GM23338 (cell line): ENCODE results near the gene CYP24A1. TPM values are rescaled to one million over a fixed set of nuclear protein-coding genes. Genes with fewer than 3 reads are reported as not detected.

Experiments
- ATAC-seq: fragments of 200-7000 bp; cut with Tn5 transposase; 3 replicates; pipeline ENCODE4 v1.9.1; 2020
- DNase-seq: peaks from one replicate; pipeline ENCODE4 v3.0.0-alpha.2; 2015; ENCODE audit warnings: low spot score
- H2AFZ ChIP-seq: fragments of 200-600 bp; sonication (generic); 2 replicates; pipeline ENCODE4 v1.8.0; 2016; ENCODE audit warnings: antibody characterized with exemption, mild to moderate bottlenecking, moderate library complexity
- H3F3A ChIP-seq: fragments of 200-600 bp; sonication (generic); replicated peaks from 2 replicates; pipeline ENCODE4 v1.8.0; 2017; ENCODE audit warnings: antibody characterized with exemption, mixed run types, low read depth
- H3K27ac ChIP-seq: fragments of 200-600 bp; sonication (generic); 2 replicates; pipeline ENCODE4 v1.6.1; 2016; ENCODE audit warnings: low read depth
- H3K27me3 ChIP-seq: fragments of 200-600 bp; sonication (generic); 2 replicates; pipeline ENCODE4 v1.8.0; 2016; ENCODE audit warnings: mild to moderate bottlenecking, mixed run types, moderate library complexity; ENCODE audit not compliant: insufficient read depth
- H3K36me3 ChIP-seq: fragments of 200-600 bp; sonication (generic); 2 replicates; pipeline ENCODE4 v1.8.0; 2016; ENCODE audit warnings: mild to moderate bottlenecking; ENCODE audit not compliant: insufficient read depth
- H3K4me1 ChIP-seq: fragments of 200-600 bp; sonication (generic); 2 replicates; pipeline ENCODE4 v1.8.0; 2016; ENCODE audit warnings: mild to moderate bottlenecking, moderate library complexity; ENCODE audit not compliant: insufficient read depth
- H3K4me2 ChIP-seq: fragments of 200-600 bp; sonication (generic); 2 replicates; pipeline ENCODE4 v1.7.1; 2017; ENCODE audit warnings: mixed run types
- H3K4me3 ChIP-seq: fragments of 200-600 bp; sonication (generic); 2 replicates; pipeline ENCODE4 v1.6.1; 2016; ENCODE audit warnings: mixed run types
- H3K79me2 ChIP-seq: fragments of 200-600 bp; sonication (generic); replicated peaks from 2 replicates; pipeline ENCODE4 v1.8.0; 2017; ENCODE audit warnings: mild to moderate bottlenecking; ENCODE audit not compliant: insufficient read depth
- H3K9me2 ChIP-seq: fragments of 200-600 bp; sonication (generic); 2 replicates; pipeline ENCODE4 v1.8.0; 2017; ENCODE audit not compliant: insufficient read depth
- H4K20me1 ChIP-seq: fragments of 200-600 bp; sonication (generic); replicated peaks from 2 replicates; pipeline ENCODE4 v1.8.0; 2017; ENCODE audit warnings: mild to moderate bottlenecking; ENCODE audit not compliant: insufficient read depth
- H3K27ac Mint-ChIP-seq: 2 replicates; pipeline ENCODE4 v1.8.0; 2020; ENCODE audit warnings: inconsistent platforms, mild to moderate bottlenecking, moderate library complexity, mixed read lengths
- H3K27me3 Mint-ChIP-seq: 3 replicates; pipeline ENCODE4 v1.8.0; 2022; ENCODE audit warnings: low read depth, mild to moderate bottlenecking, moderate library complexity, mixed read lengths, inconsistent platforms; ENCODE audit not compliant: insufficient read depth, poor library complexity
- H3K36me3 Mint-ChIP-seq: 3 replicates; pipeline ENCODE4 v1.8.0; 2021; ENCODE audit warnings: low read depth, mild to moderate bottlenecking, inconsistent platforms, moderate library complexity, mixed read lengths
- H3K4me1 Mint-ChIP-seq: 3 replicates; pipeline ENCODE4 v1.8.0; 2020; ENCODE audit warnings: mild to moderate bottlenecking, inconsistent platforms, mixed read lengths
- H3K4me3 Mint-ChIP-seq: 3 replicates; pipeline ENCODE4 v1.8.0; 2021; ENCODE audit warnings: moderate library complexity, mild to moderate bottlenecking, inconsistent platforms, mixed read lengths
- H3K9me3 Mint-ChIP-seq: 3 replicates; pipeline ENCODE4 v1.8.0; 2020; ENCODE audit warnings: moderate library complexity, mild to moderate bottlenecking, inconsistent platforms, mixed read lengths
- CREB1 ChIP-seq: fragments of 250-450 bp; sonication (Bioruptor Pico); IDR thresholded peaks from 2 replicates; pipeline ENCODE4 v1.5.0; 2020; ENCODE audit warnings: low read depth, mild to moderate bottlenecking, moderate library complexity
- CTCF ChIP-seq, 2 experiments: fragments of 200-600 bp in 1 of 2; sonication (generic) in 1 of 2; conservative IDR thresholded peaks; 2 replicates each; pipeline versions ENCODE4 v1.5.1 to v1.6.1; 2016 to 2017; ENCODE audit warnings: antibody characterized with exemption in 2 of 2, low read depth in 2 of 2, mild to moderate bottlenecking in 2 of 2, moderate library complexity in 1 of 2
- ETS1 ChIP-seq: IDR thresholded peaks from 2 replicates; pipeline ENCODE4 v1.6.1; 2016; ENCODE audit warnings: antibody characterized with exemption
- EZH2 ChIP-seq: fragments of 200-600 bp; sonication (generic); IDR thresholded peaks from one replicate; pipeline ENCODE4 v1.8.0; 2017; ENCODE audit warnings: antibody characterized with exemption, mild to moderate bottlenecking, low read depth; ENCODE audit not compliant: unreplicated experiment
- EZH2phosphoT487 ChIP-seq: fragments of 200-600 bp; sonication (generic); IDR thresholded peaks from one replicate; pipeline ENCODE4 v1.8.1; 2018; ENCODE audit warnings: antibody characterized with exemption; ENCODE audit not compliant: unreplicated experiment
- JUNB ChIP-seq: IDR thresholded peaks from one replicate; pipeline ENCODE4 v1.6.1; 2016; ENCODE audit warnings: antibody characterized with exemption; ENCODE audit not compliant: unreplicated experiment
- POLR2AphosphoS5 ChIP-seq: IDR thresholded peaks from 2 replicates; pipeline ENCODE4 v1.6.1; 2016; ENCODE audit warnings: antibody characterized with exemption, low read depth
- ZNF114 ChIP-seq: fragments of 250-450 bp; sonication (Bioruptor Pico); IDR thresholded peaks from 2 replicates; pipeline ENCODE4 v1.5.0; 2020; ENCODE audit warnings: mild to moderate bottlenecking, moderate library complexity
- ZNF331 ChIP-seq: fragments of 250-450 bp; sonication (Bioruptor Pico); IDR thresholded peaks from 2 replicates; pipeline ENCODE4 v1.5.0; 2020; ENCODE audit warnings: low read depth, mild to moderate bottlenecking, moderate library complexity
- ZNF462 ChIP-seq: fragments of 250-450 bp; sonication (Bioruptor Pico); IDR thresholded peaks from 2 replicates; pipeline ENCODE4 v1.5.0; 2020; ENCODE audit warnings: mild to moderate bottlenecking, moderate library complexity
- polyA plus RNA-seq: library from polyadenylated mRNA; unstranded; fragments of >200 nt; fragmentation: Nextera tagmentation; extraction: Ambion mirVana; gene quantifications from 2 replicates; pipeline ENCODE4 v1.2.1, GENCODE V29; 2016
- total RNA-seq: library from RNA; depleted of rRNA; stranded (reverse); fragments of >200 nt; shearing (Covaris generic); gene quantifications from 2 replicates; pipeline ENCODE4 v1.2.3, GENCODE V29; 2014

CYP24A1 gene
- total and polyA plus RNA-seq, 2 experiments from 2014 or later: 0.10 TPM; not detected in 1

GRCh38 chr20:54221996-54222890 lies 48.5 kb upstream of the CYP24A1 start (continued):
- TF ChIP-seq ZNF462 (CRISPR knock-in tag): no peak
- no peak for TF ChIP-seq POLR2AphosphoS5
- TF ChIP-seq EZH2phosphoT487: no peak
- TF ChIP-seq EZH2: no peak
- no peak for TF ChIP-seq ETS1
- no peak for TF ChIP-seq CREB1 (CRISPR knock-in tag)

GRCh38 chr20:54221353-54221752 lies 47.6 kb upstream of the CYP24A1 start:
- no peak for DNase-seq
- Histone ChIP-seq H3K79me2 (peaks cover 11% of the 10 kb centered on the region; the same call in 1 of the 2 replicates), H3K4me1 (peaks cover 26% of the 10 kb centered on the region), H3F3A (no peaks in the 10 kb centered on the region), H3K4me3 (no peak overlapping the region), H4K20me1 (peaks cover 4% of the 10 kb centered on the region; the same call in 1 of the 2 replicates), H3K9me2 (no peaks in the 10 kb centered on the region), H3K36me3 (peaks cover 15% of the 10 kb centered on the region; the same call in 1 of the 2 replicates), H3K4me2 (no peak overlapping the region), H3K27ac (0 out of 2 replicates have a peak overlapping the region, but pooled peaks have one; percentile 1), H3K27me3 (no peaks in the 10 kb centered on the region), H2AFZ (no peak overlapping the region)
- Mint-ChIP-seq H3K4me1 (peaks cover 49% of the 10 kb centered on the region), H3K4me3 (no peak overlapping the region), H3K36me3 (peaks cover 19% of the 10 kb centered on the region), H3K9me3 (no peaks in the 10 kb centered on the region), H3K27ac (peak overlapping the region; percentile 4; the same call in 1 of the 2 replicates), H3K27me3 (peaks cover 5% of the 10 kb centered on the region)
- no peak for ATAC-seq
- TF ChIP-seq ETS1: no peak
- TF ChIP-seq JUNB: no peak
- TF ChIP-seq CREB1 (CRISPR knock-in tag): no peak
- no peak for TF ChIP-seq ZNF114 (CRISPR knock-in tag)
- no peak for TF ChIP-seq ZNF331
- no peak for TF ChIP-seq CTCF (conservative IDR thresholded peaks at IDR 0.05; ENCODE audit: low read depth in 2 of 2)
- TF ChIP-seq POLR2AphosphoS5: no peak
